Islet precursor cell (in vitro differentiated cells): ENCODE results near the gene MACROD2.

Experiments used
- DNase-seq: peaks from one replicate; pipeline ENCODE4 v3.0.0-alpha.2; 2018

MACROD2 gene

DNA sequence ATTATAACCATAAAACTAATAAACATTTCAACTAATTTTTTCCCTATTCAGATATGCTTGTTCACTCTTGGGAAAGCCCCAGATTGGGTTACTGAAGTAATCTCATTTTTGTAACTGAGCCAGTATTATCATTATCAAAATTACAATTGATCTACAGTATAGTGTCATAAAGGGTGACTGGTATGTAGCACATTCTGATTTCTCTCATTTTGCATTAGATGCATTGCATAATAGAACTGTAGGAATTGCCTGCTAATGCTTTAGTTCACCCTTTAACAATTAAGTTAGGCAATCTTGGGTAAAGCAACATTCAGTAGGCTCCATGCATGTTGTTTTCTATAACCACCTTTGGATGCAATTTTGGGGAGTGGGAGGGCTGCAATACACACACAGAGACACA, 492.9 kb downstream of the MACROD2 start:
- DNase-seq, result no peak

DNA sequence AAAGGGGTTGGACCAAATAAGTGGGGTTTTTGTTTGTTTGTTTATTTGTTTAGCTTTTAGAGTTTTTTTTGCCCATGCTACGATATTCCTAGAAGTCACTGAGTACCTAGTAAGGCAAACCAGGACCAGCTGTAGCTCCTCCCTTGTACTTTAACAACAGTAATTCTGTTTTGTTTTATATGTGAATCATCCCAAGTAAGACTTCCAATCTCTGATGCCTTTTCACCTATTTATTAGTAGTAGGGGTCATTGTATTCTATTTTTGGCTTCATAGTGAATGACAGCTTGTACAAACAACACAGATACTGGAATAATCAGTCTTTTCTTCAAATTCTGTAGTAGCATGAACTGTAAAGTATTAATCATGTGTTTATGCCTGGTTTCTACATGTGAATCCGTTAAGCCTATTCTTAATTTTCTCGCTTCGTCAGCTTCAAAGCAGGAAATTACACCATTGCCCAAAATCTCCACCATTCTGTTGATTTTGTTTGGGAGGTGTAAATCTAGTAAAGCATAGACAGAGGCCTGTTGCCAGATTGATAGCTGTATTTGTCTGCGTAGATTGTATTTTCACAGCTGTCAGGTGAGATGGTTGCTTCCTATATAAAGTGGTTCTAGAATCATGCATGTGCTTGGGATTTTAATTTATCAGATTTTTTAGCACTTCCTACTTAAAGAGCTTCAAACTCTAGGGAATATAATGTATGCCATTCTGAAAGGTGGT, 493.6 kb downstream of the MACROD2 start:
- no peak for DNase-seq

DNA sequence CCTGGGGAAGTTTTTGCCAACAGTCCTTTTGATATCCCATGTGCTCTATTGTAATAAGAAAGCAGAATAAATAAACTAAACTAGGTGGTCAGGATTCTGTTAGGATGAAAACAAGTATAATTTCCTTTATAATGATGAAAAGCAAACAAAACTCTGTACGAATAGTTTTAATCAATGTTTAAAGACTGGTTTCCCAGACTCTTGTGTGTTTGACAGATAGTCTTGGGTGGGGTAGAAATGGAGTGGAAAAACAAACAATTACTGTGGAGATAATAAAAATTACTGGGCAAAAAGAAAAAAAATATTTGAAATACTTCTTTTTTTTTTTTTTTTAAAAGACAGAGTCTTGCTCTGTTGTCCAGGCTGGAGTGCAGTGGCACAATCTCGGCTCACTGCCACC, 494.2 kb downstream of the MACROD2 start:
- no peak for DNase-seq

DNA sequence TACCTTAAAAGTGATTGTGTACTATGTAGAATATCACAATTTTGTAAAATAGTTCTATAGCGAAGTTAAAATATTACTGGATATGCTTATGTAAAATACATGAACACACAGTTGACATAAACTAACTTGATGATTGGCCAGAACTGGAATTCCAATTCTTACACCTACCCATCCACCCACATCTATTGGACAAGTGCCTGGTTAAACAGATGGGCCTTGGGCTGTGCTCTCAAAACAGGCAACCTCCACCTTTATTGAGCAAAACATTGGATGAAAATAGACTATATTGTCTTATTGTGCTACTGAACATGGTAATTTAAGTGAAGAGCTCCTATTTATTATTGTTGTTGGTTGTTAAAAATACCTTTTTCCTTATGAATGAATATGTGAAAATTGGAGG, 496.1 kb downstream of the MACROD2 start:
- DNase-seq, result no peak

DNA sequence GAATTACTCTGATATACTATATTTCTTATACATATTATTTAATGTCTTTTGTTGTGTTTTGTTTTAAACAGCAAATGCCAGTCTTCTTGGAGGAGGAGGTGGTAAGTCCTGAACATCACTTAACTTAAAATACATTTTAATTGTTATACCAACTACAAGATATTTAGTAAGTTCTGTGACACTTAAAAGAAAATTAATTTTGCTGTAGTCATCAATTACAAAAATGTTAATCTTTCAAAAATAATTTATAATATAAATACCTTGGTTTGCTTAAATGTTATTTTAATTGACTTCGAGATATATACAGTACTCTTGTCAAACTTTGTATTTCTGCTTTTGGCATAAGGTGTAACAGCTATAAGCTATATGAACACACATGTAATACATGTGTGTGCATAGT, 498.1 kb downstream of the MACROD2 start:
- DNase-seq, result no peak

DNA sequence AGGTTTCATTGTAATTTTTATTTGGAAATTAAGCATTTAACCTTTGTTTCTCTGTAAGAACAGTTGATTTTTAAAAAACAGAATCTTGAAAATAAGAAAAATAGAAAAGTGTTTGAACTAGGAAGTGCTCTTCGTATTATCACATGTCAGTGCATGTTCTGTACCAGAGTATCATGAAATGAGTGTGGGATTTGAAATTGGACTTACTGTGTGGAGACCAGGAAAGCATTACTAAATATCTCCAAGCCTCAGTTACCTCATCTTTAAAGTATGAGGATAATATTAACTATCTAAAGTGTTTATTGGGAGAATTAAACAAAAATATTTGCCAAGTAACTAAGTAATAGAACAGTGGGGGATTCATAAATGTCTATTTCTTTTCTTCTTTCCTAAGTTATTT, 499.0 kb downstream of the MACROD2 start:
- no peak for DNase-seq

DNA sequence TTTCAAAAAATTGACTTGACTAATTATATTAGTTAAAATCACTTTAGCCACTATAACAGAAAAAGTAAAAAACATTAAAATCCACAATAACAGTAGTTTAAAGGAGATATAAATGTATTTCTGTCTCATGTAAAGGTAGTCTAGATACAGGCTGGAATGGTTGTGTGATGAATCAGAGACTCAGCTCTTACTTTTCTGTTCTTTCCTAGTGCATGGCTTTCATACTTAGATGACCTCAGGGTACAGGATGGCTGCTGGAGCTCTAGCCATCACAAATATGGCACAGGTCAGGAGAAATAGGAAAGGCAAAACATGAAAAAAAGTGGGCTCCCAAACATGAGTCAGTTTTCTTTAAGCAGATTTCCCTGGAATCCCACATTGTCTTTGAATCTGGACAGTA, 499.8 kb downstream of the MACROD2 start:
- no peak for DNase-seq

DNA sequence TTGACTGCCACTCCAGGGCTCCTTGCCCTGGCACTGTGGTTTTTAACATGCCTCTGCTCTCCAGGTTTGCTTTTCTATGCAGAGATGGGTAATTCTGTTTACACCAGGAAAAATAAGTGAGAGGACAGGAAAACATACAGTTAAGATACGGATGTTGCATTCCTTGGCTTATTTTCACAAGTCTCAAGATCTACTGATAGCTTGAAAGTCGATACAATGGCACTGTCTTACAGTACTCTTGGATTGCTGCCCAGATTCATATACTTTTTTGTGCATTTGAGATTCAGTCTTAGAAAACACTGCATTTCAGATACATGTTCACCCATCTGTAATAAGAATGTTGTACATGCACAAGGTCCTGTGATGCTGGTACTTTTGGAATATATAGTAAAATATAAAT, 501.7 kb downstream of the MACROD2 start:
- no peak for DNase-seq

DNA sequence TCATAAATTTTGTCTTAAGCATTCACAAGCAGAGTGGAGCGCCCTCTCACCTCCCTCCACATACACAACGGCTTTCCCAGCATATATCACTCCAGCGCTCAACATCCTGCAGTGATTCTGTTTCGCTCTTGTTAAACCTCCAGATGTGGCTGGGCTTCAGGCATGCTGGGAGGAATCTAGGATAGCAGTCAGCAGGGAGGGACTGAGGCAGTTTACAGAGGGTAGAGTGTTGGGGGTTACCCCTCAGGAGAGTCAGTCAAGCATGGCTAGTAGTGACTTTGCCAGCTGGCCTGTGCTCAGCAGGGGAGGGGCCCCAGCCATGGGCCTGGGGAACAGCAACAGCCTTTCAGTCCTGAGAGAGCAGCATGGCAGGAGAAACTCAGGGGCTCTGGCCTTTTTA, 503.5 kb downstream of the MACROD2 start:
- DNase-seq, result no peak

DNA sequence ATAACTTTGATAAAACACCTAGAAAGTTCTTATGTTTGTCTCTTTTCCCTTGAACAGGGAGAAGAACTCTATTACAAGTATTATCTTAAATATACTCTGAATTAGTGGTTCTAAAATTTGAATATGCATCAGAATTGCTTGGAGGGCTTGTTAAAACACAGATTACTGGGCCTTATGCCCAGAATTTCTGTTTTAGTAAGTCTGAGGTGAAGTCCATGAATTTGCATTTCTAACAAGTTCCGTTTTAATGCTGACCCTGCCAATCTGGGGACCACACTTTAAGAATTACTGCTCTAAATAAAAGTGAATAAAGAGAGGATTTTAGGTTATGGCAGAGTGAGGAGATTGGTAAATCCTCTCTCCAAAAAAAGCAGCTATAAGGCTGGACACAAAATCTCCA, 510.2 kb downstream of the MACROD2 start:
- DNase-seq, result no peak

DNA sequence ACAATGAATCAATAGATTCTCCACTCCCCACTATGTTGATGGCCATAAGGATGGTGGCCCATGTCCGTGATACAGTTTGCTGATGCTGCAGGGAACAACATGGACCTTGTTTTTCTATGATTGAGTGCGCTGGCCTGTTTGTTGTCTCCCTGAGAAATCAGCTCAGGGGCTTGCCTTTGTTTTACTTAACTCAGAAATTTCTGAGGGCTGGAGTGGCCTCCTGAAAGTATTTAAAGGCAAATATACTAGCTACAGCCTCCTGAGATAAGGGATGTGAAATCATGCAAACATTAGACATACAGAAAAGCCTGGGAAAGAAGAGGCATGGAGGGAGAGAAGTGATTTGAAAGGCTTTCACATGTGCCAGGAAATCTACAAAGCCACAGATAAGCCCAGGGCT, 512.4 kb downstream of the MACROD2 start:
- DNase-seq, result no peak

DNA sequence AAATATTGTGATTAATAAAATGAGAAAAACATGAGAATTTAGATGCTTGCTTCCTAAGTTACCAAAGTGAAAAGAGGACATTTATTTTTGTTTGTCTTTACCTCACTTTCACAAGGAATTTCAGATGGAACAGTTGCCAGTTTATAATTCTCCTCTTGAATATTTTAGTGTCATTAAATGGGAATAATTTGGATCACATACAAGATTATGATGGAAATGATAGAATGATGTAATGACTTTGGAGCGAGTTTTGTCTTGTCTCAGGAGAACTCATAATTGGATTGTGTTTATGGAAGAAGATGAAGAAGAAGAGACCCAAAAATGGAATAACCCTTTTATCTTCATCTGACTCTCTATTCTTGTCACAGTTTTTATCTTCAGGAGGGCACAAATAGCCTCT, 515.0 kb downstream of the MACROD2 start:
- DNase-seq, result no peak

DNA sequence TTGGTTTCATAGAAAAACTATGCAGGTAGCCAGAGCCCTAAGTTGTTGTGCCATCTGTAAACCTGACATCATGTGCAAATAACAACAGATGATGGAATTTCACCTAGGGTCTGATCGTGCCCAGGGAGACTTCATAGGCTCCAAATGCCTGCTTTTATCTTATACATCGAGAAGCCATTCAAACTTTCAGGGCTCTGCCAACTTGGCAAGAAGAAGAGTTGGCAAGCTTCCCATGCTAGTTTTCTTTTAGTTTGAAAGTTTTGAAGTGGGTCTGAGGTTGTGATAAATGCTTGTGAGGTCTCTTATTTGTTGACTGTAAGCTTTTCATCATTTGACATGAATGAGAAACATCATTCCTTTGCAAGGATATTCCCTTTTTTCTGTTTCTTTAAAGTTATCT, 517.5 kb downstream of the MACROD2 start:
- no peak for DNase-seq

DNA sequence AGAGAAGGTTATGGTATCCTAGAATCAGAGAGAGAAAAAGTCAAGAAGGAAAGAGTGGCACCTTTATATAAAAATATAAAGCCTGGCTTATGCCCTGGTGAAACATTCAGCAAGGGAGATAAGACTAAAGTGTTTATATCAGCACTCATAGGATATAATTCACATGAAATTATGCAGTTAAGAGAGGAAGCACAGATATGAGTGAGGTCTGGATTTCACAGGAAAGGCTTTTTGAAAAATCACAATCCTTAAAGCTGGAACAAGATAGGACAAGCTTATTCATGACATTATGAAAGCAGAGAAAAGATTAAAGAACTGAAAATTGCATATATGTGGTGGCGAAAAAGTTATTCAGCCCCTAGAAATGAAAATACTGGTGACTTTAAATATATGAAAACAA, 523.3 kb downstream of the MACROD2 start:
- no peak for DNase-seq

DNA sequence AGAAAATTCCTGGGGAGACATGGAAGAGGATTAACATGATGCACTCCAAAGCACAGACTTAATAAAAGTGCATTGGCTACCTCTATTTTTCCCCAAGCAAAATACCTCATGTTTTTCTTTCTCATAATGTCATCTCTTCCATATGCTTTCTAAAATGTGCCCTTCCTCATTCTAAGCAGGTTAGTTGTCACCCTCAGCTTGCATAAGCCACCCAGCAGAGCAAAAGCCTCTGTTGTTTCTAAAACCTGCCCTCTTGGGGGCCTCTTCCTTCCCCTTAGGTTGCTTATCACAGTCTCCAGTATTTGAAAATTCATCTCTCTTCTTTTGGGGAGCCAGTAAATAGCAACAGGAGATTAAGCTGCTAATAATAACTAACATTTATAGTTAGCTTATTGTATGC, 525.7 kb downstream of the MACROD2 start:
- DNase-seq, result no peak

DNA sequence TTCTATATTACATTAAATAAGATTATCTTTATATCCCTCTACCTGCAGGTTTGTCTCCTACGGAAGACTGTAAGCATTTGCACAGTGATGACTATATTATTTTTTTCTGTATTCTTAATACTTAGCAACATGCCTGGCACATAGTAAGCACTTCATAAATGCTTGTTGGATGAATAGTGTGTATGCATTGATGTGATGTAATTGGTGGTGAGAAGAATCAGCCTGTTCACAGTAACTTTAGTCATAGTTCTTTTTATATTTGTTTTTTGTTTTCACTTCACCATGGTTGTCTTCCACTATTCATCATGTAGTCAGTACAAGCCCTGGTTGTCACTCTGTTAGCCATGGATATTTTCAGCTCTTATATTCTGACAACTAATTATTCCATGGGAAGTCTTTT, 526.1 kb downstream of the MACROD2 start:
- no peak for DNase-seq

DNA sequence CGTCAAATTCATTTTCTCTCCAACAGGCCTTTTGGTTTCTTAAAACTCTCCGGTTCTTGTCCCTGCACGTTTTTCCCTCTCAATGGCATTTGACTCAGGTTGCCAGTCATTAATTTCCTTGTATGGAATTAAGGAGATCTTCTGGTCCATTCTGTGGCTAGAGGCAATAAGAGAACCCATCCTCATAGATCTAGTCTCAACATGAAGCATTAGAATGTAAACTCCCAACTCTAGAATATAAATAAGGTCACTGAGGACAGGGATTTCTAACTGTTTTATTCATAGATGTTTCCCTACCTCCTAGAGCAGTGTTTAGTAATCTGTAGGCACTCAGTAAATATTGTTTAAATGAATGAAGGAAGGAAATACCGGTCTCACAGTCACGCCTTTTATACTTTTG, 527.3 kb downstream of the MACROD2 start:
- DNase-seq, result no peak

DNA sequence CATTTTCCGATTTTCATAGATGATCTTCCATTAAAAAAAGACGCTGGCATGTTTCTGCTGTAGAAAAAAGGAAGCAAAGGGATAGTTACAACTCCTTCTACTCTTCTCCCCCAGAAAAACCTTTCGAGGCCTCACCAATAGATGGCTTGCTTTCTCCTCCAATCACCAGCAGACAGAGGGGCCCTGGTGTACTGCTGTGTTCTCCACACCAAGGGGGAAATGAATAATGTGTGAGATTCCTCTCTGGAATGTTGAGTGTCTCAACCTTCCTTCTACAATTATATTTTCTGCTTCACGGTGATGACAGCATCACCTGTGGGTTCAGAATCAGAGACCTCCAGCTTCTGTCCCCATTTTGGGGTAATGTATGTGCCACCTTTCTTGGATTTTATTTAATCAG, 527.8 kb downstream of the MACROD2 start:
- no peak for DNase-seq

DNA sequence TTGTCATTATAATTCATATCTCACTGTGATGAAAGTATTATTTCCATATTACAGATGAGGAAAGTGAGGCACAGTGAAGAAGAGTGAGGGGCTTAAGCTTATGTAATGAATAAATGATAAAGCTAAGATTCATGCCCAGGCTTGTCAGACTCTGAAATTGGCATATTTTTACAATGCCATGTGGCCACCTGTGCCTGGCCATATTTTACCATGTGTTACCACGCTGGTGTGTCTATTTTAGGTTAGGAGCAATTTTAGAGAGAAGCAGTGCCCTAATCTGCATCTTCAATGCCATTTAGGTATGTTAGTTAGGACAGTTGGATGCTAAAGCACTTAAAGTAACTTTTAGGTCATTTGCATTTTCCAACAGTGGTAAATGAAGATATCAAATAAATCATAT, 530.1 kb downstream of the MACROD2 start:
- DNase-seq, result no peak

DNA sequence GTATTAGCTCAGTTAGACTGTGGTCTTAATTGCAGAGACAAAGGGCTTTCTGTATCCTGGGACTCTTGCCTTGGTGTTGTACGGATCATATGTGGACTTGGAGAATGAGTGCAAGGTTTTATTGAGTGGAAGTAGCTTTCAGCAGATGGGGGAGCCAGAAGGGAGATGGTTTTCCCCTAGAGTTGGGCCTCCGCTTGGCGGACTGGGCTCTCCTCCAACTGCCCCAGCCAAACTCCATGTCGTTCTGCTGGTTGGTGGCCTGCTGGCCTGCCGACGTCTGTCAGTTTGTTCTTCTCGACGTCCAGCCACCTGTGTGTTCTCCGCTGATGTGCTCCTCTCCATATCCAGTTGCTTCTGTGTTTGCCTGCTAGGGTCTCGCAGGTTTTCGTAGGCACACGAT, 531.6 kb downstream of the MACROD2 start:
- no peak for DNase-seq

DNA sequence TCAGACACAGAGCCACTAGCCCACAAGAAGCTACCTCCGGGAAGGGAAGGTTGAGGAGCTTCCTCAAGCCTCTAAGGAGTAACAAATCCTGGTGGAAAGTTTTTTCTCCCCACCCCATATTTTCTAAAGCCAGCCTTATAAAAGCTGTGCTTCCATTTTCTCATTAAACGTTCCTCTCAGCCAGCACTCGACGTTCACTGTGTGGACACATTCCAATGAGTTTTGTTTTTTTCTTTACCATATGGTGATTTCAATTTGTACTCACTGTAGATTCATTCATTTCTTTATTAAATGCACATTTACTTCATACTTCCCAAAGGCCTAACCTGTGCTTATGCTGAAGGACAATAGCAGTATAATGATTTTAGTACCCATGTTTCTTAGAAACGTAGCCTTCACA, 536.5 kb downstream of the MACROD2 start:
- DNase-seq, result no peak

DNA sequence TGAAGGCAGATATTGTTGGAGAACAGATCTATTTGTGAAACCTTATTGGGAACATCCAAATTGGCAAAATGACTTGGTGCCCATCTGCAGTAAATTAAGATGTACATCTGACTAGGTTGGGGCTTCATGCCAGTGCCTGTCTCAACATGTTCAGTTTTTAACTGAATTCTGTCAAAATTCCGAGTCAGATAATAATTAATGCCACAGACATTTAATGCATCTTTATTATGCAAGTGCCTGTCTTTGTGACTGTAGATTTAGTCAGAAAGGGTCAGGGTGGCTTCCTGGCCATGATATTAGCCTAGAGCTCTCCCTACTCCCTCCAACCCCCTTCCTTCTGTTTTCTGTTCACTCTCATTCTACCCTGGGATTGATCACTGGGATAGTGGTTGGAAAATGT, 541.4 kb downstream of the MACROD2 start:
- DNase-seq, result no peak

DNA sequence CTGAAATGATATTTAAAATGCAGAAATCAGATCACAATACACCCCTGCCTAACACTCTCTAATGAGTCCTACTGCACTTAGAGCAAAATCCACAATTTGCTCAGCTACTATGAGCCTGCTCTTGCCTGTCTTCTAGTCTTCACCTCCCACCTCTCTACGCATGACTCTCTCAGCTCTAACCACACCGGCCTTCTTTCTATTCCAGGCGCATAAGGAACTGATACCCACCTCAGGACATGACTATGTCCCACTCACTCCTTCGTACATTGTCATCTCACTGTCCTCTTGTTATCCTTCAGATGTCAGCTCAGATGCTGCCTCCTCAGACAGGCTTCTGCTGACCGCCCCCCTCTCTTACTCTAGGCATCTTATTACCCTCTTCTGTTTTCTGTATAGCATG, 543.1 kb downstream of the MACROD2 start:
- no peak for DNase-seq

DNA sequence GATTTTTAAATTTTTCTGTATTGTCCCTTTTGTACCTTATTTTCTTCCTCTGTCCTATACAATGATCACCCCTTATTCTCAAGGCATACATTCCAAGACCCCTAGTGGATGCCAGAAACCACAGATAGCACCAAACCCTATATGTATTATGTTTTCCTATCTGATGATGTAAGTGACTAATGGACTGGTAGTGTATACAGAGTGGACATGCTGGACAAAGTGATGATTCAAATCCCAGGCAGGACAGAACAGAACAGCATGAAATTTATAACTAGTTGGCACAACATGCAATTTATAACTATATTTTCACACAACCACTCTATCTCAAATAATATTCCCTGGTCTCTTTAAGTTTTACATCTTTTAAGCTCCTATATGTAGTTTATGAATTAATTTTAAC, 547.7 kb downstream of the MACROD2 start:
- no peak for DNase-seq

DNA sequence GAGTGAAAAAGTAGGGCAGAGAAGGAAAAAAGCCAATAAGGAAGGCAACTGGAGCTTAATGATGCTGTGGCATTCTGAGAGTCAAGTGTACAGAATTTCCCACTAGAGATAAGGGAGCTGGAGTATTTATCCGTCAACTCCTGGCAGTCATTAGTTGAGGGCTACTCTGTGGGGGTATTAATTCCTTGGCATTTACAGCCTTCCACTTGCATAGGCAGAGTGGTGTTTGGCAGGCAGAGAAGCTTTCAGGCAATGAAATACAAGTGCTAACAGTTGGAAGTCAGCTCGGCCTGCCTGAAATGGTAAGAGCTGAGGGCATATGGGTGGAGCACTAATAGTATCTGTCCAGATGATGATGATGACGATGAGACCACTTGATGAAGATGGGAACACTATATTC, 549.4 kb downstream of the MACROD2 start:
- DNase-seq, result no peak

DNA sequence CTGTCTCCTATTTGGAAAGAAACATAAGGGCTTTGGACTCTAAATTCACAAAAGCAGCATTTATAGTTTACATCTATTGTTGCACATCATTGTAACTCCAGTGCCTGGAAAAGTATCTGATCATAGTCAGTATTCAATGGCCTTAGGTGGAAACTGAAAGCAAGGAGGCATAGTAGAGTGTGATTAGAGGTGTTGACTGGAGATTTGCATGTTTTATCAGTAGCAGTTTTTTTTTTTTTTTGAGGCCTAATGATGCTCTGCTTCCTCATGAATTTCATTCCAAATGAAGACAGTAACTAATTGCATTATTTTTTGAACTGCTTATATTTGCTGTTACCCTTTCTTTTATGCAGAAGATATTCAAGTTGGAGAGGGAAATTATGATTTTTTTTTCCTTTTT, 555.3 kb downstream of the MACROD2 start:
- DNase-seq, result no peak
